ENCODE results near the gene ANKHD1.

- TF ChIP-seq EZH2 (IDR thresholded peaks at IDR 0.05) (no peak), POLR2AphosphoS5 (IDR thresholded peaks at IDR 0.05; ENCODE audit: borderline replicate concordance, low read depth, low read length) (peak; percentile 75), FOXP2 (optimal IDR thresholded peaks at IDR 0.05; ENCODE audit: control extremely low read depth, extremely low read length, insufficient read depth) (no peak)
Measured at GRCh38 chr5:140400730-140401361, 787 bp upstream of the ANKHD1 start.

Measured in SK-N-MC (cell line).